Vagina (tissue), 2 donors: ENCODE results near the gene TBX4.

Experiments
- POLR2AphosphoS5 ChIP-seq, 2 donors: sonication (generic); formaldehyde crosslinking; IDR thresholded peaks; one replicate each; pipeline ENCODE4 v1.9.0; 2017; ENCODE audit warnings: antibody characterized with exemption in 2 of 2, mild to moderate bottlenecking in 2 of 2, low read depth in 1 of 2; ENCODE audit not compliant: insufficient read depth in 1 of 2
- TF ChIP-seq, protein P1 (sequence below), 3 experiments: fragments of 450-650 bp in 2 of 3; fragments of 200-600 bp in 1 of 3; sonication (generic) in 1 of 3; IDR thresholded peaks; one replicate each; pipeline ENCODE4 v1.5.1; 2017 to 2019; ENCODE audit warnings: antibody characterized with exemption in 3 of 3, mild to moderate bottlenecking in 2 of 3, moderate library complexity in 2 of 3

DNA sequence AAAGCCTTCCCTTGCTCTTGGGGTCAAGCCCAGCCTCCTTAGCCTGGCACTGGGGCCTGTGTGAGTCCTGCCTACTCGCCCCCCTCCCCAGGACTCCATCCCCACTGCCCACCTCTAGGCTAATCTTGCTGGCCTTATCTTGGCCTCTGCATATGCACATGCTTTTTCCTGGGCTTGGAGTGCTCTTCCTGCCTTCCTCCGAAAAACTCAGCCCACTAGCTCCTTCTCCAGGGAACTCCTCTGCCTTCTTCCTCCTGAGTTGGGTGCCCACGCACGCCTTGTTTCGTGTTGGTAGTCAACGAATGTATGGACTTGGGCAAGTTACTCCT is 36.0 kb upstream of the TBX4 start:
- TF ChIP-seq, protein P1, sequence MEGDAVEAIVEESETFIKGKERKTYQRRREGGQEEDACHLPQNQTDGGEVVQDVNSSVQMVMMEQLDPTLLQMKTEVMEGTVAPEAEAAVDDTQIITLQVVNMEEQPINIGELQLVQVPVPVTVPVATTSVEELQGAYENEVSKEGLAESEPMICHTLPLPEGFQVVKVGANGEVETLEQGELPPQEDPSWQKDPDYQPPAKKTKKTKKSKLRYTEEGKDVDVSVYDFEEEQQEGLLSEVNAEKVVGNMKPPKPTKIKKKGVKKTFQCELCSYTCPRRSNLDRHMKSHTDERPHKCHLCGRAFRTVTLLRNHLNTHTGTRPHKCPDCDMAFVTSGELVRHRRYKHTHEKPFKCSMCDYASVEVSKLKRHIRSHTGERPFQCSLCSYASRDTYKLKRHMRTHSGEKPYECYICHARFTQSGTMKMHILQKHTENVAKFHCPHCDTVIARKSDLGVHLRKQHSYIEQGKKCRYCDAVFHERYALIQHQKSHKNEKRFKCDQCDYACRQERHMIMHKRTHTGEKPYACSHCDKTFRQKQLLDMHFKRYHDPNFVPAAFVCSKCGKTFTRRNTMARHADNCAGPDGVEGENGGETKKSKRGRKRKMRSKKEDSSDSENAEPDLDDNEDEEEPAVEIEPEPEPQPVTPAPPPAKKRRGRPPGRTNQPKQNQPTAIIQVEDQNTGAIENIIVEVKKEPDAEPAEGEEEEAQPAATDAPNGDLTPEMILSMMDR (IDR thresholded peaks at IDR 0.05) = no peak
- no peak for TF ChIP-seq POLR2AphosphoS5 (IDR thresholded peaks at IDR 0.05; ENCODE audit: insufficient read depth in 1 of 2, low read depth in 1 of 2)
